Coronary artery (tissue), 2 donors: ENCODE measurements around the gene ASTL.

Source experiments
- DNase-seq: peaks from one replicate; pipeline ENCODE4 v3.0.0-alpha.2; 2017; ENCODE audit warnings: low spot score
- H3K27ac ChIP-seq, 2 donors: fragments of 200-600 bp; sonication (generic); one replicate each; pipeline ENCODE4 v1.5.1; 2016 to 2019
- H3K4me3 ChIP-seq: fragments of 200-600 bp; sonication (generic); 2 replicates; pipeline ENCODE4 v1.5.1; 2016; ENCODE audit warnings: mild to moderate bottlenecking, moderate library complexity
- CTCF ChIP-seq: fragments of 200-600 bp; sonication (generic); IDR thresholded peaks from one replicate; pipeline ENCODE4 v1.5.1; 2019; ENCODE audit warnings: antibody characterized with exemption

ASTL gene

DNA sequence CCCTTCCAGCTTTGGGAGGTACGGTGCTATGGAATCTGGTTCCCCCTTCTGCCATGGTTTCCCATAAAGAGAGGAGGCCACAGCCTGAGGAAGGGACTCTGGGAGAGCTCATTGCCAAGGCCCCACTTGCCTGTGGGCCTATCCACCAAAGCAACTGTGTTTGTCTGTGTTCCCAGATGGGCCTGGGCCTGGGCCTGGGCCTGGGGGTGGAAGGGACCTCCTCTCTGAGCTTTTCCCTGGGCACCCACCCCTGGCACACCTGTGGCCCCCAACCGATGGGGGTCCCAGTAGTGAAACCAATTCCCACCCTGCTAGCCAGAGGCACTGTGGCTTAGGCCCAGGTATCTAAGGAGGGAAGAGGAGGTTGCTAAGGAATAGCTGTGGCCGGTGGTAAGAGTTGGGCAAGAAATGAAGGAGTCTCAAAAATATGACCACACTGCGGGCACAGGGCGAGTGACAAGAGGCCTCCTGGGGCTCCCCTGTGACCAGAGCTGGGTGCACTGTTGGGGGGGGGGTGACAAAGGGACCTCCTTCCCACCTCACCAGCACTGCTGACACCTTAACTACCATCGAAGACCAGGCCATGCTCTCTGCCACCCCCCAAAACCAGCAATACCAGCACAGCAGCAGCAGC, 11.8 kb upstream of the ASTL start:
- DNase-seq: peak; percentile 64
- no peak overlapping the region for H3K4me3 ChIP-seq
- no peak for TF ChIP-seq CTCF
- H3K27ac ChIP-seq: no peak overlapping the region

DNA sequence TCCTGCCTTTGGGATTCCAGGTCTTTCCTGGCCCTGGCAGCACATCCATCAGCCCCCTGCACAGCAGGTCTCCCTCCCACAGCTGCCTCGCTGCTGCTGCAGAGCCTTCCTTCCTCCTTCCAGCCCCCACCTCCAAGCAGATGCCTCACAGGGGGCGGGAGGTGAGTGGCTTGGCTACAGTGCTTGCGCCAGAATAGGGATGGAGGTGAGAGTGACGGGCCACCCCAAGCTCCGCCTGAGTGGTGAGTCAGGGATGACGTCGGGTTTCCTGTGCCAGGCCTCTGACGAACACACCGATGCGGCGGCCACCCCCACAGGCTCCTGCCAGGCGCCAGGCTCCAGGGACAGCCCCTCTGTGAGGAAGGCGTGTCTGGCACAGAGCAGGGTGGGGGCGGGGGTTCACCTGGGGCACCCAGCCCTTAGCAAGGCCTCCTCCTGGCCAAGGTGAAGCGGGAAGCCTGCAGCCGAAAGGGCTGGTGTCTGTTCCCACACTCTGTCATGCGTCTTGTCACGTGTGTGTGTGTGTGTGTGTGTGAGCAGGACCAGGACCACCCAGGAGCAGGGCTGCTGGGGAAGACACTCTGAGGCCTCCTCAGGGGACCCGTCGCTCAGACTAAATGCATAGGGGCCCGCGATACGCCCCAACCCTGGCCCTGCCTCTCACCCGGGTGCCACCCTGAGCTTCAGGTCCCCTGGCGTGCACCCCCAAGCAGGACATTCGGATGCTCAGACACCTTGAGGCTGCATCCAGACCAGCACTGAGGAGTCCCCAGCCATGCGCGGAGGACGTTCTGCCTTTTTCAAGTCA, 10.3 kb upstream of the ASTL start:
- H3K27ac ChIP-seq: no peak overlapping the region
- TF ChIP-seq CTCF: no peak
- DNase-seq: peak; percentile 71
- H3K4me3 ChIP-seq: no peak overlapping the region

- TF ChIP-seq CTCF: no peak
- Histone ChIP-seq H3K4me3 (no peak overlapping the region), H3K27ac (no peak overlapping the region)
- DNase-seq: no peak
Observed at GRCh38 chr2:96147593-96148201, 9.4 kb upstream of the ASTL start.

- no peak for TF ChIP-seq CTCF
- Histone ChIP-seq H3K4me3 (no peak overlapping the region), H3K27ac (no peak overlapping the region)
- DNase-seq: no peak
Observed at GRCh38 chr2:96146881-96147592, 8.7 kb upstream of the ASTL start.

DNA sequence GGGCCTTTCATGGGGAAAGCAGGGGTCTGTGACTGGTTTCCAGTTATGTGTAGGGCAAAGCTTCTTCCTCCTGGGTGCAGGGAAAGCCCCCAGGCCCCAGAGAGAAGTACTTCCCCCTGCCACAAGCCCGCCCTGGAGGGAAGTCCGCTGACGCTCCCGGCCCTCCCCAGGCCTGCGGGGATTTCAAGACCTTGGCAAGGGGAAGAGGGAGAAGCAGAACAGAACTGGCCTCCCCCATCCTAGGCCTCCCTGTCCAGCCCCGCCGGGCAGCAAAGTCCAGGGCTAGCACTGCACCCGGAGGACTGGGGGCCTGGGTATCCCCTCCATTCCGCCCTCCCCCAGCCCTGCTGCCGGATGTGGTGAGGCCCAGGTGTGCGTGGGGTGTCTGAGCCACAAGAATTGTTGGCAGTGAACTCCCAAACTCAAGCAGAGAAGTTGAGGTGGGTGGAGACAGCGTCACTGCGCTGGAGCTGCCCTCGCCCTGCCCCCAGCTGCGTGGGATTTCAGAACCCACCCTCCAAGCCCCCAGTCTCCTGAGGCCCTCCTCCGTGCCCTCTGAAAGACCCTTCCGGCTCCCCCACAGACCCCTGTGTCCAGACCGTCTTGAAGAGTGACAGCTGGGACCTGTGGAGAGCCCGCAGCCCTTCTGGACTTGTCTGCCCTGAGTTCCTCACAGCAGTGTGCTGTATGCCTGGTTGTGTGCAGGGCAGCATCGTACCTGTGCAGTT, 8.0 kb upstream of the ASTL start:
- TF ChIP-seq CTCF: no peak
- no peak overlapping the region for H3K4me3 ChIP-seq
- no peak for DNase-seq
- H3K27ac ChIP-seq: peak overlapping the region in 1 of 2 donors; percentile 56

- DNase-seq: no peak
- TF ChIP-seq CTCF: no peak
- Histone ChIP-seq H3K27ac (peak overlapping the region in 1 of 2 donors; percentile 56), H3K4me3 (peak overlapping the region; percentile 70)
Observed at GRCh38 chr2:96145848-96146152, 7.5 kb upstream of the ASTL start.
